HCT116 (cell line): ENCODE results near the gene ESRRB. TPM values are rescaled to one million over a fixed set of nuclear protein-coding genes. Genes with fewer than 3 reads are reported as not detected.

ENCODE experiments used
- ATAC-seq: fragments of 200-7000 bp; cut with Tn5 transposase; 2 replicates; pipeline ENCODE4 v1.9.1; 2020; ENCODE audit warnings: mild to moderate bottlenecking, moderate library complexity
- BruUV-seq: library from RNA; stranded (reverse); fragments of 400-500 nt; replicated peaks from 2 replicates; lab custom pipeline; 2021; lab: Mats Ljungman, UMichigan
- CTCF ChIA-PET: fragments of 300-600 bp; sonication (Branson Sonifier 250); formaldehyde crosslinking; loops from one replicate; lab custom pipeline; 2021; ENCODE audit warnings: antibody characterized with exemption; lab: Charles Lee
- POLR2A ChIA-PET: fragments of 300-600, 350-600 bp; sonication (Branson Sonifier 250); formaldehyde crosslinking; loops from one replicate; lab custom pipeline; 2021; ENCODE audit warnings: antibody characterized with exemption; lab: Charles Lee
- RAD21 ChIA-PET, 2 experiments: fragments of 300-600 bp; sonication (Branson Sonifier 250); formaldehyde crosslinking; loops; one replicate each; lab custom pipeline; 2023; ENCODE audit warnings: low total read pairs in 2 of 2; ENCODE audit not compliant: uncharacterized antibody in 2 of 2, unreplicated experiment in 2 of 2, low non-redundant PET in 1 of 2; lab: Charles Lee
- DNase-seq: peaks from one replicate; pipeline ENCODE4 v3.0.0-alpha.2; 2010; ENCODE audit warnings: low read depth, low spot score
- H2AFZ ChIP-seq: fragments of 200-600 bp; shearing (Covaris generic), sonication (generic); 2 replicates; pipeline ENCODE4 v1.6.1; 2017; ENCODE audit warnings: low read depth, mixed run types, mixed read lengths, antibody characterized with exemption, low read length; ENCODE audit not compliant: poor library complexity, severe bottlenecking
- H3K27ac ChIP-seq: 2 replicates; pipeline ENCODE4 v1.5.1; 2012; ENCODE audit warnings: low read depth, low read length
- H3K27me3 ChIP-seq: fragments of 200-600 bp; sonication (generic); 2 replicates; pipeline ENCODE4 v1.6.1; 2016; ENCODE audit warnings: mixed run types, low read length, mixed read lengths; ENCODE audit not compliant: insufficient read depth
- H3K36me3 ChIP-seq, 2 experiments: fragments of 200-500 bp in 1 of 2; fragments of 200-600 bp in 1 of 2; sonication (Bioruptor generic) in 1 of 2; sonication (generic) in 1 of 2; 2 replicates each; pipeline versions ENCODE4 v1.5.1 to v1.6.1; 2014 to 2016; ENCODE audit warnings: low read length in 2 of 2, inconsistent platforms in 1 of 2, mixed read lengths in 1 of 2, mixed run types in 1 of 2; ENCODE audit not compliant: insufficient read depth in 2 of 2, control insufficient read depth in 1 of 2
- H3K4me1 ChIP-seq, 2 experiments: fragments of 200-600 bp in 1 of 2; sonication (generic) in 1 of 2; 2 replicates each; pipeline versions ENCODE4 v1.5.1 to v1.6.1; 2012 to 2017; ENCODE audit warnings: low read length in 2 of 2, inconsistent platforms in 1 of 2, mild to moderate bottlenecking in 1 of 2, mixed read lengths in 1 of 2, mixed run types in 1 of 2, moderate library complexity in 1 of 2; ENCODE audit not compliant: insufficient read depth in 2 of 2, control insufficient read depth in 1 of 2
- H3K4me2 ChIP-seq: fragments of 200-600 bp; sonication (generic); 2 replicates; pipeline ENCODE4 v1.6.1; 2017; ENCODE audit warnings: mixed run types, low read length, mixed read lengths
- H3K4me3 ChIP-seq, 2 experiments: fragments of 200-600 bp in 1 of 2; sonication (generic) in 1 of 2; replicated peaks in 1 of 2; 2 replicates each; pipeline ENCODE4 v1.5.1; 2011 to 2016; ENCODE audit warnings: low read length in 2 of 2, control low read depth in 1 of 2, low read depth in 1 of 2, mild to moderate bottlenecking in 1 of 2, mixed read lengths in 1 of 2, mixed run types in 1 of 2
- H3K79me2 ChIP-seq: fragments of 200-600 bp; sonication (generic); 2 replicates; pipeline ENCODE4 v1.6.1; 2017; ENCODE audit warnings: mild to moderate bottlenecking, mixed run types, low read length, moderate library complexity, mixed read lengths; ENCODE audit not compliant: insufficient read depth
- H3K9ac ChIP-seq: fragments of 200-600 bp; sonication (generic); 2 replicates; pipeline ENCODE4 v1.6.1; 2016; ENCODE audit warnings: low read length, mixed read lengths
- H3K9me2 ChIP-seq: fragments of 200-600 bp; sonication (generic), shearing (Covaris generic); 2 replicates; pipeline ENCODE4 v1.6.1; 2017; ENCODE audit warnings: mixed run types, mild to moderate bottlenecking, moderate library complexity; ENCODE audit not compliant: insufficient read depth
- H3K9me3 ChIP-seq, 2 experiments: fragments of 200-500 bp in 1 of 2; fragments of 200-600 bp in 1 of 2; sonication (Bioruptor generic) in 1 of 2; sonication (generic) in 1 of 2; 2 replicates each; pipeline ENCODE4 v1.6.1; 2014 to 2017; ENCODE audit warnings: low read length in 2 of 2, mixed read lengths in 2 of 2, inconsistent platforms in 1 of 2, low read depth in 1 of 2, mild to moderate bottlenecking in 1 of 2, mixed run types in 1 of 2, moderate library complexity in 1 of 2; ENCODE audit not compliant: control insufficient read depth in 1 of 2, insufficient read depth in 1 of 2
- H4K20me1 ChIP-seq: fragments of 200-600 bp; sonication (generic), shearing (Covaris generic); 2 replicates; pipeline ENCODE4 v1.6.1; 2017; ENCODE audit warnings: mixed run types, mild to moderate bottlenecking, moderate library complexity; ENCODE audit not compliant: insufficient read depth
- CBX3 ChIP-seq: IDR thresholded peaks from 2 replicates; pipeline ENCODE4 v1.6.1; 2012; ENCODE audit warnings: low read depth
- CEBPB ChIP-seq: IDR thresholded peaks from 2 replicates; pipeline ENCODE4 v1.6.1; 2012; ENCODE audit warnings: low read depth
- EGR1 ChIP-seq: IDR thresholded peaks from 2 replicates; pipeline ENCODE4 v1.6.1; 2012; ENCODE audit warnings: low read depth
- EZH2 ChIP-seq: fragments of 200-600 bp; sonication (generic); IDR thresholded peaks from 2 replicates; pipeline ENCODE4 v1.6.1; 2017; ENCODE audit warnings: antibody characterized with exemption, mixed run types
- EZH2phosphoT487 ChIP-seq: fragments of 200-600 bp; IDR thresholded peaks from 2 replicates; pipeline ENCODE4 v1.6.1; 2018; ENCODE audit warnings: antibody characterized with exemption, borderline replicate concordance
- JUND ChIP-seq: IDR thresholded peaks from 2 replicates; pipeline ENCODE4 v1.6.1; 2012
- MAX ChIP-seq: IDR thresholded peaks from 2 replicates; pipeline ENCODE4 v1.6.1; 2012
- POLR2A ChIP-seq: IDR thresholded peaks from 2 replicates; pipeline ENCODE4 v1.7.0; 2011; ENCODE audit warnings: borderline replicate concordance; ENCODE audit not compliant: insufficient read depth, insufficient read length; ENCODE audit errors: extremely low read depth
- POLR2AphosphoS5 ChIP-seq: IDR thresholded peaks from 2 replicates; pipeline ENCODE4 v1.6.1; 2011; ENCODE audit warnings: mild to moderate bottlenecking, low read depth, low read length, moderate library complexity
- RAD21 ChIP-seq: IDR thresholded peaks from 2 replicates; pipeline ENCODE4 v1.6.1; 2012; ENCODE audit warnings: low read depth, mild to moderate bottlenecking
- REST ChIP-seq: IDR thresholded peaks from 2 replicates; pipeline ENCODE4 v1.6.1; 2012; ENCODE audit warnings: low read depth
- SIN3A ChIP-seq: IDR thresholded peaks from 2 replicates; pipeline ENCODE4 v1.6.1; 2012; ENCODE audit warnings: low read depth
- SRF ChIP-seq: IDR thresholded peaks from 2 replicates; pipeline ENCODE4 v1.6.1; 2012; ENCODE audit warnings: low read depth
- TCF7L2 ChIP-seq: IDR thresholded peaks from 2 replicates; pipeline ENCODE4 v1.7.0; 2011; ENCODE audit warnings: borderline replicate concordance, inconsistent platforms; ENCODE audit not compliant: insufficient read depth, insufficient read length; ENCODE audit errors: extremely low read depth
- YY1 ChIP-seq: IDR thresholded peaks from 2 replicates; pipeline ENCODE4 v1.6.1; 2011; ENCODE audit warnings: low read length, low read depth, moderate library complexity, mild to moderate bottlenecking; ENCODE audit not compliant: insufficient replicate concordance; ENCODE audit errors: extremely low read depth
- ZBTB33 ChIP-seq: IDR thresholded peaks from 2 replicates; pipeline ENCODE4 v1.6.1; 2011; ENCODE audit warnings: mild to moderate bottlenecking, low read length, moderate library complexity; ENCODE audit not compliant: insufficient replicate concordance; ENCODE audit errors: extremely low read depth
- ZFX ChIP-seq: fragments of 450-650 bp; IDR thresholded peaks from 2 replicates; pipeline ENCODE4 v1.6.1; 2017
- ZNF274 ChIP-seq: fragments of 200-500 bp; sonication (Bioruptor generic); IDR thresholded peaks from 2 replicates; pipeline ENCODE4 v1.6.1; 2014; ENCODE audit warnings: mild to moderate bottlenecking, low read depth, low read length, inconsistent platforms
- intact Hi-C: fragments of 100-400 bp; cut with micrococcal nuclease; formaldehyde crosslinking; loops from 2 replicates; pipeline ENCODE4 v1.10.0; 2022
- total RNA-seq: library from RNA; stranded (reverse); gene quantifications from one replicate; pipeline ENCODE4 v1.2.1, GENCODE V29; 2021; ENCODE audit not compliant: unreplicated experiment
- TF ChIP-seq, protein P1 (sequence below), 3 experiments: fragments of 200-600 bp in 1 of 3; sonication (generic) in 1 of 3; IDR thresholded peaks in 2 of 3; conservative IDR thresholded peaks in 1 of 3; 2 replicates each; pipeline ENCODE4 v1.5.1; 2012 to 2017; ENCODE audit warnings: low read depth in 2 of 3, low read length in 2 of 3, antibody characterized with exemption in 1 of 3, borderline replicate concordance in 1 of 3, control low read depth in 1 of 3, mild to moderate bottlenecking in 1 of 3, mixed read lengths in 1 of 3, mixed run types in 1 of 3, moderate library complexity in 1 of 3; ENCODE audit not compliant: insufficient read depth in 1 of 3

Gene ESRRB
- total RNA-seq, 1 experiment from 2014 or later: 1.9 TPM

GRCh38 chr14:76464856-76465255, 88.9 kb downstream of the ESRRB start:
- Histone ChIP-seq H3K36me3 (no peaks in the 10 kb centered on the region), H3K79me2 (no peaks in the 10 kb centered on the region), H2AFZ (no peak overlapping the region), H3K27ac (no peak overlapping the region), H3K4me2 (no peak overlapping the region), H4K20me1 (no peaks in the 10 kb centered on the region), H3K9ac (no peak overlapping the region), H3K4me3 (no peak overlapping the region), H3K4me1 (no peaks in the 10 kb centered on the region), H3K27me3 (no peaks in the 10 kb centered on the region), H3K9me3 (no peaks in the 10 kb centered on the region), H3K9me2 (no peaks in the 10 kb centered on the region)
- DNase-seq (no peak), ATAC-seq (no peak)
- POLR2A ChIA-PET: no interaction called here
- no TSS peak for BruUV-seq
- RAD21 ChIA-PET: no interaction called here
- CTCF ChIA-PET: no interaction called here
- TF ChIP-seq EZH2 (no peak), YY1 (no peak), JUND (no peak), TCF7L2 (no peak), POLR2A (no peak), RAD21 (no peak), ZBTB33 (no peak), MAX (no peak), CBX3 (no peak), ZFX (no peak), REST (no peak), EGR1 (no peak), SRF (no peak), CEBPB (no peak), EZH2phosphoT487 (no peak), SIN3A (no peak), POLR2AphosphoS5 (no peak), ZNF274 (no peak)
- TF ChIP-seq, protein P1, sequence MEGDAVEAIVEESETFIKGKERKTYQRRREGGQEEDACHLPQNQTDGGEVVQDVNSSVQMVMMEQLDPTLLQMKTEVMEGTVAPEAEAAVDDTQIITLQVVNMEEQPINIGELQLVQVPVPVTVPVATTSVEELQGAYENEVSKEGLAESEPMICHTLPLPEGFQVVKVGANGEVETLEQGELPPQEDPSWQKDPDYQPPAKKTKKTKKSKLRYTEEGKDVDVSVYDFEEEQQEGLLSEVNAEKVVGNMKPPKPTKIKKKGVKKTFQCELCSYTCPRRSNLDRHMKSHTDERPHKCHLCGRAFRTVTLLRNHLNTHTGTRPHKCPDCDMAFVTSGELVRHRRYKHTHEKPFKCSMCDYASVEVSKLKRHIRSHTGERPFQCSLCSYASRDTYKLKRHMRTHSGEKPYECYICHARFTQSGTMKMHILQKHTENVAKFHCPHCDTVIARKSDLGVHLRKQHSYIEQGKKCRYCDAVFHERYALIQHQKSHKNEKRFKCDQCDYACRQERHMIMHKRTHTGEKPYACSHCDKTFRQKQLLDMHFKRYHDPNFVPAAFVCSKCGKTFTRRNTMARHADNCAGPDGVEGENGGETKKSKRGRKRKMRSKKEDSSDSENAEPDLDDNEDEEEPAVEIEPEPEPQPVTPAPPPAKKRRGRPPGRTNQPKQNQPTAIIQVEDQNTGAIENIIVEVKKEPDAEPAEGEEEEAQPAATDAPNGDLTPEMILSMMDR (IDR thresholded peaks at IDR 0.05 in 2 of 3, conservative IDR thresholded peaks at IDR 0.05 in 1 of 3; ENCODE audit: borderline replicate concordance in 1 of 3, insufficient read depth in 1 of 3, low read depth in 2 of 3, low read length in 2 of 3): no peak
- intact Hi-C loops: no loop called here
